ENCODE data around the gene EVL. TPM values are rescaled to one million over a fixed set of nuclear protein-coding genes. Genes with fewer than 3 reads are reported as not detected.

The EVL gene
- total and polyA plus RNA-seq, 2 of the 8 experiments (the other 6 are each of a cell fraction or from before 2014, with no cell fraction given) = 30.7 to 64.6 TPM

DNA sequence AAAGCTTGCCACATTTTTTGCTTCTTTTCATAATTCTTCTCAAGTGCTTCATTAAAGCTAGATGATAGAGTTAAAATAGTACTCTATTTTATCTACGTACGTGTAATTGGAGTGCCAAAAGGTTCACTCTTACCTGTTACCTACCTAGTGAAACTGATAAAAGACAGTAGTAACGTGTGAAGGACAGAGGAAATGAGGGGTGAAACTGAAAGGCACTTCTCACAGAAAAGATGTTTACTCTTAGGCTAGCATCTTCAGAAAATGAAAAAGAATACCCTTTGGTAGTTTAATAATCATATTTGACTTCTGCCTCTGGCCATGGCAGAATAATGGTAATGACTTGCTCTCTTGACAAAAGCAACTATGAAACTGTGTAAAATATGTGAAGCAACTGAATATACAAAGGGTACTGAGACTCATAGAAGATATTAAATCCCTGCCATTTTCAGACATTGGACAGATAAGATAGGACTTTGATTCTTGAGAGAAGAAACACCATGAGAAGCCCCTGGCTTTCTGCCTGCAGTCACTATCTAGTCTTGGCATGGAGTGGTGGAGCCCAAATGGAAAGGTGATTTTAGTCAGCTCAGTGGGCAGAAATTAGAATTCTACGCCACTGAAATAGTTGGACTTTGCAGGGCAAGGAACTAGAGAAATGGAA lies 6.3 kb upstream of the EVL start (continued):
- TF ChIP-seq SAP30 (IDR thresholded peaks at IDR 0.05; ENCODE audit: insufficient read depth, insufficient replicate concordance, low read length) (no peak), MAFK (IDR thresholded peaks at IDR 0.05; ENCODE audit: low read depth, low read length) (no peak), RFX5 (IDR thresholded peaks at IDR 0.05; ENCODE audit: borderline replicate concordance, low read depth, low read length) (no peak)

Measured in H1 (cell line).